ENCODE measurements around the gene AP4S1.

GRCh38 chr14:31013841-31014240 is 11.6 kb upstream of the AP4S1 start:
- TF ChIP-seq, protein P1, sequence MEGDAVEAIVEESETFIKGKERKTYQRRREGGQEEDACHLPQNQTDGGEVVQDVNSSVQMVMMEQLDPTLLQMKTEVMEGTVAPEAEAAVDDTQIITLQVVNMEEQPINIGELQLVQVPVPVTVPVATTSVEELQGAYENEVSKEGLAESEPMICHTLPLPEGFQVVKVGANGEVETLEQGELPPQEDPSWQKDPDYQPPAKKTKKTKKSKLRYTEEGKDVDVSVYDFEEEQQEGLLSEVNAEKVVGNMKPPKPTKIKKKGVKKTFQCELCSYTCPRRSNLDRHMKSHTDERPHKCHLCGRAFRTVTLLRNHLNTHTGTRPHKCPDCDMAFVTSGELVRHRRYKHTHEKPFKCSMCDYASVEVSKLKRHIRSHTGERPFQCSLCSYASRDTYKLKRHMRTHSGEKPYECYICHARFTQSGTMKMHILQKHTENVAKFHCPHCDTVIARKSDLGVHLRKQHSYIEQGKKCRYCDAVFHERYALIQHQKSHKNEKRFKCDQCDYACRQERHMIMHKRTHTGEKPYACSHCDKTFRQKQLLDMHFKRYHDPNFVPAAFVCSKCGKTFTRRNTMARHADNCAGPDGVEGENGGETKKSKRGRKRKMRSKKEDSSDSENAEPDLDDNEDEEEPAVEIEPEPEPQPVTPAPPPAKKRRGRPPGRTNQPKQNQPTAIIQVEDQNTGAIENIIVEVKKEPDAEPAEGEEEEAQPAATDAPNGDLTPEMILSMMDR (IDR thresholded peaks at IDR 0.05; ENCODE audit: borderline replicate concordance, extremely low read depth, low read length, poor library complexity, severe bottlenecking) = no peak
- no peak for TF ChIP-seq EZH2 (IDR thresholded peaks at IDR 0.05; ENCODE audit: borderline replicate concordance, low read depth, low read length, severe bottlenecking)
